Ovary (tissue), 9 donors: ENCODE results near the gene ATPAF1. TPM values are rescaled to one million over a fixed set of nuclear protein-coding genes. Genes with fewer than 3 reads are reported as not detected.

Experiments used
- DNase-seq, 5 donors: peaks; one replicate each; pipeline ENCODE4 v3.0.0-alpha.2; 2019 to 2020
- H3K27ac ChIP-seq, 2 donors: fragments of 200-600 bp; one replicate each; pipeline versions ENCODE4 v1.5.1 to v1.8.0; 2019 to 2022
- H3K27me3 ChIP-seq: fragments of 200-600 bp; one replicate; pipeline ENCODE4 v1.8.0; 2022
- H3K36me3 ChIP-seq: fragments of 200-600 bp; sonication (generic); one replicate; pipeline ENCODE4 v1.5.1; 2019
- H3K4me1 ChIP-seq: one replicate; pipeline ENCODE4 v1.8.1; 2013; ENCODE audit warnings: mild to moderate bottlenecking, moderate library complexity; ENCODE audit not compliant: insufficient read depth
- H3K4me3 ChIP-seq: fragments of 200-600 bp; sonication (generic); one replicate; pipeline ENCODE4 v1.5.1; 2017
- H3K9me3 ChIP-seq, 2 donors: fragments of 200-600 bp in 1 of 2; sonication (generic) in 1 of 2; one replicate each; pipeline versions ENCODE4 v1.5.1 to v1.8.1; 2013 to 2019; ENCODE audit warnings: mild to moderate bottlenecking in 1 of 2, moderate library complexity in 1 of 2
- CTCF ChIP-seq, 3 donors: fragments of 450-650 bp in 2 of 3; fragments of 200-600 bp in 1 of 3; IDR thresholded peaks; one replicate each; pipeline versions ENCODE4 v1.5.1 to v1.8.0; 2016 to 2022; ENCODE audit warnings: antibody characterized with exemption in 3 of 3, mild to moderate bottlenecking in 1 of 3
- EP300 ChIP-seq: sonication (generic); formaldehyde crosslinking; IDR thresholded peaks from one replicate; pipeline ENCODE4 v1.6.1; 2017; ENCODE audit warnings: antibody characterized with exemption
- POLR2A ChIP-seq: fragments of 450-650 bp; IDR thresholded peaks from one replicate; pipeline ENCODE4 v1.6.1; 2017; ENCODE audit warnings: antibody characterized with exemption, mild to moderate bottlenecking, moderate library complexity
- WGBS, 3 donors: extraction: QIAGEN DNeasy Blood & Tissue Kit in 1 of 3; methylation state at CpG; one replicate each; pipeline versions ENCODE4 v1.1.5 to v1.1.7; 2013 to 2017; 5-methylcytosine and 5-hydroxymethylcytosine counted together
- intact Hi-C, 4 donors: fragments of 100-400 bp; cut with DNase I; formaldehyde crosslinking; loops; one replicate each; pipeline versions ENCODE4 v1.11.0 to v1.15.1; 2022 to 2023
- polyA plus RNA-seq, 2 donors: library from polyadenylated mRNA; stranded (reverse); fragments of 200-250 nt in 1 of 2; fragments of 350-450 nt in 1 of 2; fragmentation: Illumina TruSeq in 1 of 2; extraction: RNeasy Lipid Tissue Mini Kit (QIAGEN cat#74804) in 1 of 2; gene quantifications; one replicate each; pipeline ENCODE4 v1.2.3, GENCODE V29; 2013 to 2014
- total RNA-seq, 7 donors: library from RNA; depleted of rRNA in 2 of 7; stranded (reverse); fragments of >200 nt in 2 of 7; fragmentation: NEBNext Ultra II Directional in 3 of 7; extraction: Animal tissue kit (Norgen Biotek cat#: 25700) in 3 of 7; gene quantifications; one replicate each; pipeline versions ENCODE4 v1.1.0 to v1.2.4, GENCODE V29; 2016 to 2023
- donor health status: DM: no; HTN: no; CAD: no; lungs with moderate emphysema.
- donor health status: DM: no; HTN: no; CAD: no.
- donor health status: Bipolar disorder and iron deficiency.
- donor health status: DM: yes; HTN: yes; CAD: no.
- donor health status: DM: no; HTN: no; CAD: no.
- donor health status: DM: yes; HTN: yes; CAD: no.

ATPAF1 gene
- total and polyA plus RNA-seq, 9 donors, result 21.9 to 88.0 (median 29.3) TPM

- no peak overlapping the region for H3K27ac ChIP-seq
- DNase-seq, result no peak
- H3K4me1 ChIP-seq, result peaks cover 6% of the 10 kb centered on the region
- H3K9me3 ChIP-seq, result no peaks in the 10 kb centered on the region
- H3K27me3 ChIP-seq, result no peaks in the 10 kb centered on the region
- WGBS, 3 donors, result 86 to 94% (median 87%) methylated on average over 3 of the region's 3 CpGs
- intact Hi-C loops, result loop anchor here in 3 of 4 donors (5.0 kb wide), 2 partner anchors 49 to 104 kb away; partner anchors contain the start of gene ATPAF1 (in 2 of the 3)
- TF ChIP-seq POLR2A (no peak), CTCF (IDR thresholded peaks at IDR 0.05) (no peak), EP300 (no peak)
- H3K4me3 ChIP-seq, result no peak overlapping the region
- H3K36me3 ChIP-seq, result no peaks in the 10 kb centered on the region
Observed at GRCh38 chr1:46617833-46618232, 50.3 kb downstream of the ATPAF1 start.

GRCh38 chr1:46617108-46617800, 50.9 kb downstream of the ATPAF1 start:
- intact Hi-C loops, result loop anchor here in 3 of 4 donors (5.0 kb wide), 2 partner anchors 50 to 105 kb away; partner anchors contain the start of gene ATPAF1 (in 2 of the 3)
- H3K9me3 ChIP-seq, result no peaks in the 10 kb centered on the region
- peak overlapping the region; percentile 65 to 95 for H3K27ac ChIP-seq
- no peaks in the 10 kb centered on the region for H3K36me3 ChIP-seq
- H3K27me3 ChIP-seq, result no peaks in the 10 kb centered on the region
- peaks cover 7% of the 10 kb centered on the region for H3K4me1 ChIP-seq
- no peak for DNase-seq
- H3K4me3 ChIP-seq, result peak overlapping the region; percentile 79
- no peak for TF ChIP-seq CTCF (IDR thresholded peaks at IDR 0.05)
- TF ChIP-seq EP300, result no peak
- no peak for TF ChIP-seq POLR2A
- WGBS, 3 donors, result 29 to 33% (median 30%) methylated on average over 10 of the region's 10 CpGs

- intact Hi-C loops, result loop anchor here in 3 of 4 donors (5.0 kb wide), 2 partner anchors 51 to 106 kb away; partner anchors contain the start of gene ATPAF1 (in 2 of the 3)
- H3K4me1 ChIP-seq, result peaks cover 7% of the 10 kb centered on the region
- no peaks in the 10 kb centered on the region for H3K36me3 ChIP-seq
- no peaks in the 10 kb centered on the region for H3K27me3 ChIP-seq
- TF ChIP-seq EP300, result no peak
- peak; percentile 70 for TF ChIP-seq POLR2A
- no peak for TF ChIP-seq CTCF (IDR thresholded peaks at IDR 0.05)
- H3K27ac ChIP-seq, result peak within 1 kb of the TSS; percentile 65 to 95
- H3K4me3 ChIP-seq, result peak within 1 kb of the TSS; percentile 79
- peak; percentile 84 to 88 (median 85) for DNase-seq
- H3K9me3 ChIP-seq, result no peaks in the 10 kb centered on the region
- WGBS, 3 donors, result 0 to 1% (median 0%) methylated on average over 48 to 62 of the region's 62 CpGs
Observed at GRCh38 chr1:46616277-46617107, 51.7 kb downstream of the ATPAF1 start, which contains the start of gene MOB3C. Gene MOB3C, minus strand, starts transcription at chr1:46616811. Its CDS starts 3,490 bp downstream, at chr1:46613321.

GRCh38 chr1:46615735-46616134, 52.4 kb downstream of the ATPAF1 start:
- DNase-seq, result no peak
- intact Hi-C loops, result loop anchor here in 3 of 4 donors (5.0 kb wide), 2 partner anchors 52 to 107 kb away; partner anchors contain the start of gene ATPAF1 (in 2 of the 3)
- no peak for TF ChIP-seq POLR2A
- TF ChIP-seq EP300, result no peak
- no peak for TF ChIP-seq CTCF (IDR thresholded peaks at IDR 0.05)
- Histone ChIP-seq H3K9me3 (no peaks in the 10 kb centered on the region), H3K27ac (peak overlapping the region; percentile 65 to 95), H3K4me1 (peaks cover 7% of the 10 kb centered on the region), H3K4me3 (peak overlapping the region; percentile 79), H3K27me3 (no peaks in the 10 kb centered on the region), H3K36me3 (no peaks in the 10 kb centered on the region)
- WGBS, 3 donors, result 43 to 52% (median 49%) methylated on average over 3 of the region's 3 CpGs
